ENCODE measurements around the gene THBS4. TPM values are rescaled to one million over a fixed set of nuclear protein-coding genes. Genes with fewer than 3 reads are reported as not detected.

Gene THBS4
- total and polyA plus RNA-seq, 10 of the 15 experiments (the other 5 are each of a cell fraction or from before 2014, with no cell fraction given) = 0.31 to 1.7 (median 0.75) TPM

- ChIA-PET POLR2A (interaction anchor here (0.6 kb wide), 1 partner anchor 379 kb away, joined by 3 read pairs; no protein-coding TSS in a partner anchor), SMC1A (ENCODE audit: uncharacterized antibody, unreplicated experiment) (interaction anchor here (0.9 to 1.2 kb wide), 2 partner anchors 29 to 34 kb away, joined by 4 read pairs; no protein-coding TSS in a partner anchor), CTCF (no interaction called here), RAD21 (ENCODE audit: unreplicated experiment) (no interaction called here)
- Histone ChIP-seq H3K4me3 (no peak overlapping the region), H3K4me2 (ENCODE audit: control insufficient read depth, insufficient read depth) (no peak overlapping the region), H3K4me1 (ENCODE audit: control insufficient read depth, insufficient read depth, low read length) (no peaks in the 10 kb centered on the region), H4K20me1 (ENCODE audit: control insufficient read depth, insufficient read depth) (no peaks in the 10 kb centered on the region), H2AFZ (ENCODE audit: control insufficient read depth, low read depth, low read length) (no peak overlapping the region), H3K27ac (ENCODE audit: control insufficient read depth, insufficient read depth) (no peak overlapping the region), H3K27me3 (replicated peaks in 1 of 2; ENCODE audit: control insufficient read depth in 2 of 2, insufficient read depth in 2 of 2, low read length in 1 of 2) (no peaks in the 10 kb centered on the region), H3K79me2 (ENCODE audit: control insufficient read depth, insufficient read depth, low read length) (no peaks in the 10 kb centered on the region), H3K9ac (ENCODE audit: control insufficient read depth, insufficient read depth, low read length) (no peak overlapping the region), H3K9me3 (replicated peaks; ENCODE audit: control insufficient read depth, insufficient read depth, low read length) (no peaks in the 10 kb centered on the region; the same call in 2 of the 3 replicates), H3K36me3 (ENCODE audit: control insufficient read depth in 2 of 2, insufficient read depth in 2 of 2, low read length in 1 of 2) (no peaks in the 10 kb centered on the region)
- intact Hi-C loops (cut with micrococcal nuclease; ENCODE audit: unreplicated experiment) (no loop called here), in situ Hi-C loops (cut with MboI) (no loop called here)
- FAIRE-seq = no peak
- no TSS peak for BruUV-seq (replicated peaks)
- DNase-seq (ENCODE audit: low read depth, low spot score) = no peak
- no peak for TF ChIP-seq IKZF2 (IDR thresholded peaks at IDR 0.05)
- TF ChIP-seq NR2C1 (IDR thresholded peaks at IDR 0.05) = no peak
- TF ChIP-seq PAX8 (IDR thresholded peaks at IDR 0.05) = no peak
- TF ChIP-seq POU2F2 (IDR thresholded peaks at IDR 0.05; ENCODE audit: borderline replicate concordance, low read depth, low read length) = no peak
- no peak for TF ChIP-seq JUND (IDR thresholded peaks at IDR 0.05; ENCODE audit: low read depth, low read length)
- no peak for TF ChIP-seq POLR2AphosphoS5 (IDR thresholded peaks at IDR 0.05; ENCODE audit: low read length)
- TF ChIP-seq E2F8 (IDR thresholded peaks at IDR 0.05; ENCODE audit: low read depth, partially characterized antibody) = no peak
- TF ChIP-seq RELB (IDR thresholded peaks at IDR 0.05; ENCODE audit: low read depth) = no peak
- WGBS (ENCODE audit: insufficient coverage, insufficient replicate concordance, low lambda C conversion rate, missing lambda C conversion rate) = 39% methylated on average over 4 of the region's 4 CpGs
- no peak for ATAC-seq
Observed at GRCh38 chr5:80008995-80009765, 26.0 kb upstream of the THBS4 start.

Measured in GM12878 (cell line).